Upper lobe of left lung (tissue), 6 donors: ENCODE results near the gene RIN3. TPM values are rescaled to one million over a fixed set of nuclear protein-coding genes. Genes with fewer than 3 reads are reported as not detected.
A peak's percentile ranks its signal among the peaks of the same experiment; 100 is the strongest.
"Not testable (repeated sequence)": the region's sequence is repeated elsewhere in the genome, so short reads cannot be mapped to it uniquely, and the experiment has no call there.

Source experiments
- ATAC-seq, 2 donors: fragments of 200-7000 bp; cut with Tn5 transposase; one replicate each; pipeline ENCODE4 v1.9.1; 2022; ENCODE audit warnings: mild to moderate bottlenecking in 2 of 2, moderate library complexity in 2 of 2; ENCODE audit not compliant: low FRiP score in 2 of 2
- DNase-seq, 2 donors: peaks; one replicate each; pipeline ENCODE4 v3.0.0-alpha.2; 2019 to 2020
- H3K27ac ChIP-seq, 4 donors: fragments of 200-600 bp; sonication (generic); one replicate each; pipeline ENCODE4 v1.5.1; 2016 to 2019
- H3K27me3 ChIP-seq, 4 donors: fragments of 200-600 bp; sonication (generic); one replicate each; pipeline ENCODE4 v1.5.1; 2017 to 2019
- H3K36me3 ChIP-seq, 4 donors: fragments of 200-600 bp; sonication (generic); one replicate each; pipeline ENCODE4 v1.5.1; 2016 to 2019
- H3K4me1 ChIP-seq, 4 donors: fragments of 200-600 bp; sonication (generic); one replicate each; pipeline ENCODE4 v1.5.1; 2018 to 2019
- H3K4me3 ChIP-seq, 4 donors: fragments of 200-600 bp; sonication (generic); one replicate each; pipeline ENCODE4 v1.5.1; 2017 to 2019; ENCODE audit warnings: mild to moderate bottlenecking in 2 of 4, moderate library complexity in 1 of 4
- H3K9me3 ChIP-seq, 4 donors: fragments of 200-600 bp; sonication (generic); one replicate each; pipeline ENCODE4 v1.5.1; 2018 to 2019
- CTCF ChIP-seq, 6 experiments: fragments of 450-650 bp in 4 of 6; fragments of 200-600 bp in 2 of 6; sonication (generic) in 2 of 6; IDR thresholded peaks; one replicate each; pipeline ENCODE4 v1.5.1; 2016 to 2019; ENCODE audit warnings: antibody characterized with exemption in 6 of 6
- EP300 ChIP-seq, 4 donors: sonication (generic); formaldehyde crosslinking; IDR thresholded peaks; one replicate each; pipeline ENCODE4 v1.5.1; 2017; ENCODE audit warnings: antibody characterized with exemption in 4 of 4, control low read depth in 2 of 4
- POLR2A ChIP-seq, 4 donors: fragments of 450-650 bp; IDR thresholded peaks; one replicate each; pipeline ENCODE4 v1.5.1; 2016 to 2017; ENCODE audit warnings: antibody characterized with exemption in 4 of 4, mild to moderate bottlenecking in 2 of 4
- POLR2AphosphoS5 ChIP-seq, 2 donors: sonication (generic); formaldehyde crosslinking; IDR thresholded peaks; one replicate each; pipeline ENCODE4 v1.5.1; 2017; ENCODE audit warnings: antibody characterized with exemption in 2 of 2
- WGBS, 2 donors: methylation state at CpG; one replicate each; pipeline ENCODE4 v1.1.5; 2017 to 2018; 5-methylcytosine and 5-hydroxymethylcytosine counted together
- total RNA-seq, 6 donors: library from RNA; depleted of rRNA in 4 of 6; stranded (reverse); fragments of >200 nt in 4 of 6; gene quantifications; one replicate each; pipeline versions ENCODE4 v1.1.0 to v1.2.1, GENCODE V29; 2016 to 2021
- donor health status: DM: no; HTN: no; CAD: no; lungs with moderate emphysema.
- donor health status: DM: no; HTN: yes; CAD: no; lungs with severe emphysema.

Gene RIN3
- total RNA-seq, 6 donors from 2014 or later = 19.0 to 88.0 (median 59.7) TPM

- Histone ChIP-seq H3K4me3 (no peak overlapping the region), H3K36me3 (peaks cover 3 to 52% (median 42%) of the 10 kb centered on the region in 4 donors), H3K27me3 (no peaks in the 10 kb centered on the region), H3K9me3 (no peaks in the 10 kb centered on the region), H3K27ac (no peak overlapping the region), H3K4me1 (no peaks in the 10 kb centered on the region)
- ATAC-seq = no peak
- DNase-seq = no peak
- no peak for TF ChIP-seq POLR2AphosphoS5 (IDR thresholded peaks at IDR 0.05)
- TF ChIP-seq CTCF (IDR thresholded peaks at IDR 0.05) = no peak
- no peak for TF ChIP-seq EP300 (IDR thresholded peaks at IDR 0.05)
- no peak for TF ChIP-seq POLR2A (IDR thresholded peaks at IDR 0.05)
- 80 to 94% methylated on average over 2 to 8 of the region's 8 CpGs for WGBS, 2 donors
Observed at GRCh38 chr14:92712654-92713051, 199.1 kb downstream of the RIN3 start.

GRCh38 chr14:92714739-92715307, 201.2 kb downstream of the RIN3 start:
- peak; percentile 68 to 79 (median 71) for TF ChIP-seq CTCF (IDR thresholded peaks at IDR 0.05)
- peak in 1 of 2 donors; percentile 83 for DNase-seq
- H3K27me3 ChIP-seq, H3K4me1 ChIP-seq, H3K4me3 ChIP-seq, H3K27ac ChIP-seq, H3K9me3 ChIP-seq: not testable (repeated sequence)
- peaks cover 3 to 45% (median 33%) of the 10 kb centered on the region in 4 donors for H3K36me3 ChIP-seq
- peak; percentile 70 to 79 for ATAC-seq
- 73 to 80% methylated on average over 7 of the region's 7 CpGs for WGBS, 2 donors

GRCh38 chr14:92716131-92716530, 202.6 kb downstream of the RIN3 start:
- Histone ChIP-seq H3K4me1 (peaks cover 8 to 15% (median 10%) of the 10 kb centered on the region in 4 donors), H3K4me3 (no peak overlapping the region), H3K27me3 (no peaks in the 10 kb centered on the region), H3K9me3 (no peaks in the 10 kb centered on the region), H3K36me3 (peaks cover 0 to 32% (median 20%) of the 10 kb centered on the region in 4 donors), H3K27ac (no peak overlapping the region)
- WGBS, 2 donors = 80 to 94% methylated on average over 6 to 10 of the region's 10 CpGs
- ATAC-seq = no peak
- no peak for TF ChIP-seq EP300 (IDR thresholded peaks at IDR 0.05)
- TF ChIP-seq POLR2A (IDR thresholded peaks at IDR 0.05) = no peak
- no peak for TF ChIP-seq POLR2AphosphoS5 (IDR thresholded peaks at IDR 0.05)
- no peak for TF ChIP-seq CTCF (IDR thresholded peaks at IDR 0.05)
- DNase-seq = no peak

- no peak for TF ChIP-seq EP300 (IDR thresholded peaks at IDR 0.05)
- TF ChIP-seq POLR2A (IDR thresholded peaks at IDR 0.05) = no peak
- no peak for TF ChIP-seq POLR2AphosphoS5 (IDR thresholded peaks at IDR 0.05)
- TF ChIP-seq CTCF (IDR thresholded peaks at IDR 0.05) = no peak
- H3K36me3 ChIP-seq = peaks cover 0 to 24% (median 10%) of the 10 kb centered on the region in 4 donors
- no peak for DNase-seq
- peak overlapping the region in 1 of 4 donors; percentile 2 for H3K27ac ChIP-seq
- peaks cover 8 to 15% (median 10%) of the 10 kb centered on the region in 4 donors for H3K4me1 ChIP-seq
- no peaks in the 10 kb centered on the region for H3K27me3 ChIP-seq
- no peak overlapping the region for H3K4me3 ChIP-seq
- 79 to 81% methylated on average over 11 of the region's 11 CpGs for WGBS, 2 donors
- no peak for ATAC-seq
- H3K9me3 ChIP-seq = no peaks in the 10 kb centered on the region
Observed at GRCh38 chr14:92717571-92718042, 204.0 kb downstream of the RIN3 start.

DNA sequence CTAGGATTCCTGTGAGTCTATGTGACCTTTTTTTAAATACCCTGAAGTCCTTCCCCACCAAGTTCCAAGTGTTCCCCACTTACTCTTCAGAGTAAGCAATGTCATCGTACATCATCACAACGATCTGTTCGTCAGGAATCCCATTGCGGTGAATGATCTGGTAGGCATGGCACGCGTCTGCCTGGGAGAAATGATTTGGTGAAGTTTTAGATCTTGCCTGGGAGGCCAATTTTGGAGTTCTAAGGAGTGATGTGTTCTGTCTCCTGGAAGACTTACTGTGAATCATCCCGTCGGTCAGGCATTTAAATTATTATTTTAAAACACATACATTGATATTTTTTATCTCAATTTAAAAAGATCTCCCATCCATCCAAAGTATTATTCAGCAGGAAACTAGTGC, 205.1 kb downstream of the RIN3 start:
- DNase-seq (no peak), ATAC-seq (peak in 1 of 2 donors; percentile 34)
- Histone ChIP-seq H3K9me3 (no peaks in the 10 kb centered on the region), H3K36me3 (peaks cover 0 to 14% (median 4%) of the 10 kb centered on the region in 4 donors), H3K4me3 (no peak overlapping the region), H3K4me1 (peaks cover 9 to 15% (median 12%) of the 10 kb centered on the region in 4 donors), H3K27me3 (no peaks in the 10 kb centered on the region), H3K27ac (no peak overlapping the region)
- 87 to 98% methylated on average over 8 of the region's 8 CpGs for whole genome bisulfite sequencing, 2 donors
- TF ChIP-seq CTCF (IDR thresholded peaks at IDR 0.05) (no peak), POLR2A (IDR thresholded peaks at IDR 0.05) (no peak), POLR2AphosphoS5 (IDR thresholded peaks at IDR 0.05) (no peak), EP300 (IDR thresholded peaks at IDR 0.05) (no peak)
